NT2/D1 (cell line): ENCODE data around the gene MARCHF6.

Experiments used
- DNase-seq: peaks from one replicate; pipeline ENCODE4 v3.0.0-alpha.2; 2011; ENCODE audit warnings: low read depth, low spot score
- H3K27me3 ChIP-seq: 2 replicates; pipeline ENCODE4 v1.6.0; 2011; ENCODE audit warnings: mild to moderate bottlenecking; ENCODE audit not compliant: insufficient read length, insufficient read depth
- H3K36me3 ChIP-seq: 2 replicates; pipeline ENCODE4 v1.6.1; 2011; ENCODE audit warnings: mild to moderate bottlenecking, low read length, mixed read lengths; ENCODE audit not compliant: insufficient read depth, insufficient read length
- H3K4me1 ChIP-seq: 2 replicates; pipeline ENCODE4 v1.5.1; 2011; ENCODE audit not compliant: insufficient read depth, insufficient read length
- H3K4me3 ChIP-seq: 2 replicates; pipeline ENCODE4 v1.5.1; 2011; ENCODE audit warnings: low read depth; ENCODE audit not compliant: insufficient read length
- H3K9ac ChIP-seq: 2 replicates; pipeline ENCODE4 v1.6.0; 2011; ENCODE audit warnings: low read depth; ENCODE audit not compliant: insufficient read length
- H3K9me3 ChIP-seq: 2 replicates; pipeline ENCODE4 v1.5.1; 2011; ENCODE audit warnings: mild to moderate bottlenecking, low read length; ENCODE audit not compliant: insufficient read depth
- SUZ12 ChIP-seq: IDR thresholded peaks from 2 replicates; pipeline ENCODE4 v1.6.1; 2011; ENCODE audit not compliant: insufficient read length, insufficient read depth; ENCODE audit errors: extremely low read depth
- YY1 ChIP-seq: IDR thresholded peaks from 2 replicates; pipeline ENCODE4 v1.6.1; 2011; ENCODE audit not compliant: insufficient read length, insufficient read depth
- ZNF274 ChIP-seq: IDR thresholded peaks from 2 replicates; pipeline ENCODE4 v1.6.1; 2011; ENCODE audit warnings: mild to moderate bottlenecking, low read depth, low read length

Gene MARCHF6

GRCh38 chr5:10353241-10354047 lies at the start of gene MARCHF6:
Gene MARCHF6, plus strand, starts transcription at chr5:10353695. Its CDS starts 204 bp downstream, at chr5:10353899.
- no peaks in the 10 kb centered on the region for H3K4me1 ChIP-seq
- TF ChIP-seq ZNF274 (no peak), SUZ12 (no peak), YY1 (no peak)
- H3K4me3 ChIP-seq = peak within 1 kb of the TSS; percentile 79
- H3K9me3 ChIP-seq = no peaks in the 10 kb centered on the region
- H3K36me3 ChIP-seq = no peaks in the 10 kb centered on the region
- H3K9ac ChIP-seq = peak within 1 kb of the TSS; percentile 86
- peak; percentile 88 for DNase-seq
- H3K27me3 ChIP-seq = no peaks in the 10 kb centered on the region

- Histone ChIP-seq H3K36me3 (peaks cover 3% of the 10 kb centered on the region), H3K9me3 (no peaks in the 10 kb centered on the region), H3K27me3 (no peaks in the 10 kb centered on the region), H3K9ac (no peak overlapping the region), H3K4me3 (no peak overlapping the region), H3K4me1 (peaks cover 3% of the 10 kb centered on the region)
- TF ChIP-seq SUZ12 = no peak
- no peak for TF ChIP-seq YY1
- DNase-seq = no peak
Measured at GRCh38 chr5:10303699-10304170, 49.8 kb upstream of the MARCHF6 start.

GRCh38 chr5:10304932-10305331 lies 48.6 kb upstream of the MARCHF6 start:
- DNase-seq = no peak
- Histone ChIP-seq H3K9ac (no peak overlapping the region), H3K4me3 (no peak overlapping the region), H3K27me3 (no peaks in the 10 kb centered on the region), H3K36me3 (peaks cover 2% of the 10 kb centered on the region), H3K4me1 (peaks cover 3% of the 10 kb centered on the region), H3K9me3 (no peaks in the 10 kb centered on the region)
- no peak for TF ChIP-seq ZNF274
- no peak for TF ChIP-seq YY1
- TF ChIP-seq SUZ12 = no peak

- Histone ChIP-seq H3K4me1 (peaks cover 3% of the 10 kb centered on the region), H3K36me3 (no peaks in the 10 kb centered on the region)
- no peak for DNase-seq
Measured at GRCh38 chr5:10306114-10306513, 47.4 kb upstream of the MARCHF6 start.

GRCh38 chr5:10306806-10307205 lies 46.7 kb upstream of the MARCHF6 start:
- peak overlapping the region; percentile 33 for H3K9ac ChIP-seq
- H3K27me3 ChIP-seq = no peaks in the 10 kb centered on the region
- no peaks in the 10 kb centered on the region for H3K9me3 ChIP-seq
- DNase-seq = no peak
- TF ChIP-seq SUZ12 (no peak), YY1 (no peak), ZNF274 (no peak)
- H3K4me1 ChIP-seq = peaks cover 3% of the 10 kb centered on the region
- H3K4me3 ChIP-seq = peak overlapping the region; percentile 68
- no peaks in the 10 kb centered on the region for H3K36me3 ChIP-seq

More at GRCh38 chr5:10306114-10306513, 47.4 kb upstream of the MARCHF6 start:
- no peak for TF ChIP-seq SUZ12
- no peak for TF ChIP-seq ZNF274
- no peak for TF ChIP-seq YY1
- H3K27me3 ChIP-seq = no peaks in the 10 kb centered on the region
- H3K9ac ChIP-seq = no peak overlapping the region
- no peak overlapping the region for H3K4me3 ChIP-seq
- no peaks in the 10 kb centered on the region for H3K9me3 ChIP-seq

- Histone ChIP-seq H3K9me3 (no peaks in the 10 kb centered on the region), H3K36me3 (no peaks in the 10 kb centered on the region), H3K9ac (peak within 1 kb of the TSS; percentile 83), H3K27me3 (no peaks in the 10 kb centered on the region), H3K4me1 (peaks cover 3% of the 10 kb centered on the region), H3K4me3 (peak within 1 kb of the TSS; percentile 68)
- TF ChIP-seq YY1 (no peak), SUZ12 (no peak), ZNF274 (no peak)
- peak; percentile 39 for DNase-seq
Measured at GRCh38 chr5:10307206-10308148, 46.0 kb upstream of the MARCHF6 start, which contains the start of gene CMBL. Gene CMBL, minus strand, starts transcription at chr5:10307902. Its CDS starts 17,140 bp downstream, at chr5:10290762.
